Activated CD8-positive, alpha-beta T cell treated with anti-CD3 and anti-CD28 coated beads for 36 hours (primary cell): ENCODE results near the gene CDC14B. TPM values are rescaled to one million over a fixed set of nuclear protein-coding genes. Genes with fewer than 3 reads are reported as not detected.
A peak's percentile ranks its signal among the peaks of the same experiment; 100 is the strongest.
"Not testable (repeated sequence)": the region's sequence is repeated elsewhere in the genome, so short reads cannot be mapped to it uniquely, and the experiment has no call there.

Experiments
- ATAC-seq: fragments of 200-7000 bp; cut with Tn5 transposase; one replicate; pipeline ENCODE4 v1.10.0; 2021; ENCODE audit warnings: mild to moderate bottlenecking, moderate library complexity
- CTCF ChIA-PET: fragments of 350-600 bp; sonication (Branson Sonifier 250); formaldehyde crosslinking; loops from one replicate; lab custom pipeline; 2021; ENCODE audit warnings: antibody characterized with exemption; lab: Charles Lee
- POLR2A ChIA-PET: fragments of 350-600 bp; sonication (Branson Sonifier 250); formaldehyde crosslinking; loops from one replicate; lab custom pipeline; 2021; ENCODE audit warnings: antibody characterized with exemption; lab: Charles Lee
- DNase-seq: peaks from one replicate; pipeline ENCODE4 v3.0.0-alpha.2; 2020
- H3K27ac Mint-ChIP-seq: one replicate; pipeline ENCODE4 v1.8.0; 2021; ENCODE audit warnings: mild to moderate bottlenecking, mixed read lengths
- H3K27me3 Mint-ChIP-seq: one replicate; pipeline ENCODE4 v1.8.0; 2021; ENCODE audit warnings: mixed read lengths
- H3K36me3 Mint-ChIP-seq: one replicate; pipeline ENCODE4 v1.8.0; 2021; ENCODE audit warnings: low read depth, mixed read lengths
- H3K4me1 Mint-ChIP-seq: one replicate; pipeline ENCODE4 v1.8.0; 2021; ENCODE audit warnings: low read depth, mixed read lengths
- H3K4me3 Mint-ChIP-seq: one replicate; pipeline ENCODE4 v1.8.0; 2021; ENCODE audit warnings: mild to moderate bottlenecking, moderate library complexity, mixed read lengths
- H3K9me3 Mint-ChIP-seq: one replicate; pipeline ENCODE4 v1.8.0; 2021; ENCODE audit warnings: mixed read lengths
- CTCF ChIP-seq: fragments of 200-600 bp; IDR thresholded peaks from one replicate; pipeline ENCODE4 v1.8.0; 2022; ENCODE audit warnings: antibody characterized with exemption, mild to moderate bottlenecking
- intact Hi-C: fragments of 100-400 bp; cut with micrococcal nuclease; formaldehyde crosslinking; loops from one replicate; pipeline ENCODE4 v1.10.0; 2022
- total RNA-seq, 2 experiments: library from RNA; stranded (reverse); gene quantifications; one replicate each; pipeline ENCODE4 v1.2.3, GENCODE V29; 2021

Gene CDC14B
- under 1 TPM; 0.27 to 0.54 TPM for total RNA-seq

DNA sequence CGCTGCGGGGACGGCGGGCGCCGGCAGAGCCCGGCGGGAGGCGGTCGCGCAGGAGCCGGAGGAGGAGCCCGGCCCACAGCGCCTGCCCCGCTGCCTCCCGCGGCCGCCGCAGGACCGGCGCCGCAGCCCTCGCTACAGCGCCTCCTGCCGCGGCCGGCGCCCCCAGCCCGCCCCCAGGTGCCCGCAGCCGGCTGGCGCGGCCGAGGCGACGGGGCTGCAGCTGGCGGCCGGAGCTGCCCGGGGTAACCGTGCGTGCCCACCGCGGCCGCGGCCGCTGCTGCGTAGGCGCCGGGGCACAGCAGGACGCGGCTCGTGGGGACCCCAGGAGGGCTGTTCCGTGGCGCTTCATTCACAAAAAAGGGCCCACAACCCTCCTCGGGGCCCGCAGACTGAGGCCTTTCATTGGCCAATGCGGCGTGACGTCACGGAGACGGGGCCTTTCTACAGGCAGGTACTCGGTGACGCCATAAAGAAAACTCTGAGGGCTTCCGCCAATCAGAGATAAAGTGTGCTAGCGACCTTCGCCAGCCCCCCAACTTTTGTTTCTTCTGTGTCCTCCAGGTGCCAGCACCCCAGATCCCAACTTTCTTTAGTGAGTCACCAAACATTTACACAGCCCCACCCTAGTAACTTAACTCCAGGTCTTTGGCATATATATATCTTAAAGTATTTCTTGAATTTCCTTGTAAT is at the start of gene CDC14B:
CDC14B (minus strand) TSS at position 353 of the 690 bp plus-strand sequence. CDS start 465 bp downstream, outside the sequence.
- POLR2A ChIA-PET: interaction anchor here (1.3 kb wide), 1 partner anchor 21 kb away, joined by 5 read pairs; no protein-coding TSS in a partner anchor
- intact Hi-C loops: no loop called here
- Mint-ChIP-seq H3K27ac (no peak within 1 kb of the TSS), H3K9me3 (no peaks in the 10 kb centered on the region), H3K4me3 (peak within 1 kb of the TSS; percentile 60), H3K4me1 (peaks cover 11% of the 10 kb centered on the region), H3K27me3 (peaks cover 49% of the 10 kb centered on the region), H3K36me3 (no peaks in the 10 kb centered on the region)
- DNase-seq (peak; percentile 85), ATAC-seq (peak; percentile 84)
- CTCF ChIA-PET: no interaction called here
- no peak for TF ChIP-seq CTCF

DNA sequence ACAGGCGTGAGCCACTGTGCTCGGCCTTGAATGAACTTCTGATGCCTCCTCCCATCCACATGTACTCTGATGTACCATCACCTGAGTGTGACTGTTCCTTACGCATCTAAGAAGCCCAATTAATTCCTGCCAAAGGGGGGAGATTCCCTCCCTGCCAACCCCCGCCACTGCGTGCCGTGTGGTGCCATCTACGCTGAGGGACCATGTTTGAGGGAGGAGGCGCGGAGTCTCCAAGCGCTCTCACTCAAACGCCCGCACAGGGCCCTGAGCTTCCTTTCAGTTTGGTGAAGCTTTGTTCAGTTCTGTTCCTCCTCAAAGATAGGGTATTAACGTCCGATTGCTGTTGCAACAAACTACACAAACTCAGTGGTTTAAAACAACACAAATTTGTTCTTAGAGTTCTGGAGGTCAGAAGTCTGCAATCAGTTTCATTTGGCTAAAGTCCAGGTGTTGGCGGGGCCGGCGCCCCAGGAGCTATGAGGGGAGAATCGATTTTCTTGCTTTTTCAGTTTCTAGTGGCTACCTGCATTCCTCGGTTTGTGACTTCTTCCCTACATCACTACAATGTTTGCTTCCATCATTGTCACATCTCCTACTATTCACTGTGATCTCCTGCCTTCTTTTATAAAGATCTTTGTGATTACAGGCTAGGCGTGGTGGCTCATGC is 49.4 kb upstream of the CDC14B start:
- H3K4me3 Mint-ChIP-seq: no peak overlapping the region
- ATAC-seq: no peak
- intact Hi-C loops: no loop called here
- H3K4me1 Mint-ChIP-seq: no peaks in the 10 kb centered on the region
- ChIA-PET CTCF (no interaction called here), POLR2A (interaction anchor here (1.0 kb wide), 1 partner anchor 252 kb away, joined by 4 read pairs; no protein-coding TSS in a partner anchor)
- H3K9me3 Mint-ChIP-seq: no peaks in the 10 kb centered on the region
- no peak overlapping the region for H3K27ac Mint-ChIP-seq
- no peak for DNase-seq
- H3K36me3 Mint-ChIP-seq: no peaks in the 10 kb centered on the region
- peaks cover 9% of the 10 kb centered on the region for H3K27me3 Mint-ChIP-seq
- no peak for TF ChIP-seq CTCF

- no peak for ATAC-seq
- no peak for DNase-seq
- POLR2A ChIA-PET: interaction anchor here (0.6 kb wide), 1 partner anchor 104 kb away, joined by 4 read pairs; no protein-coding TSS in a partner anchor
- peaks cover 6% of the 10 kb centered on the region for H3K27me3 Mint-ChIP-seq
- no peaks in the 10 kb centered on the region for H3K4me1 Mint-ChIP-seq
- TF ChIP-seq CTCF: no peak
- no peaks in the 10 kb centered on the region for H3K36me3 Mint-ChIP-seq
- H3K9me3 Mint-ChIP-seq: no peaks in the 10 kb centered on the region
- no peak overlapping the region for H3K27ac Mint-ChIP-seq
- CTCF ChIA-PET: interaction anchor here (0.9 to 2.4 kb wide), 11 partner anchors 9 to 350 kb away, joined by 3 to 29 read pairs (median 4); partner anchors contain the start of gene PRXL2C
- no peak overlapping the region for H3K4me3 Mint-ChIP-seq
- intact Hi-C loops: no loop called here
These were observed 47.7 kb upstream of the CDC14B start for GRCh38 chr9:96667363-96667728.

- H3K9me3 Mint-ChIP-seq, H3K27me3 Mint-ChIP-seq, H3K4me1 Mint-ChIP-seq, H3K4me3 Mint-ChIP-seq, intact Hi-C loops, H3K27ac Mint-ChIP-seq, H3K36me3 Mint-ChIP-seq, POLR2A ChIA-PET: not testable (repeated sequence)
- CTCF ChIA-PET: interaction anchor here (0.7 to 2.4 kb wide), 16 partner anchors 10 to 349 kb away, joined by 3 to 29 read pairs (median 4); partner anchors contain the start of gene PRXL2C
- ATAC-seq (peak; percentile 79), DNase-seq (peak; percentile 29)
- peak; percentile 45 for TF ChIP-seq CTCF
These were observed 47.2 kb upstream of the CDC14B start for GRCh38 chr9:96666653-96667362.
